HG03139 (cell line): ENCODE data around the gene PCBD2.
"Not testable (repeated sequence)": the region's sequence is repeated elsewhere in the genome, so short reads cannot be mapped to it uniquely, and the experiment has no call there.

Experiments used
- ATAC-seq: cut with Tn5 transposase; IDR thresholded peaks from one replicate; pipeline ENCODE4 v1.9.1; 2021; ENCODE audit not compliant: unreplicated experiment

PCBD2 gene

DNA sequence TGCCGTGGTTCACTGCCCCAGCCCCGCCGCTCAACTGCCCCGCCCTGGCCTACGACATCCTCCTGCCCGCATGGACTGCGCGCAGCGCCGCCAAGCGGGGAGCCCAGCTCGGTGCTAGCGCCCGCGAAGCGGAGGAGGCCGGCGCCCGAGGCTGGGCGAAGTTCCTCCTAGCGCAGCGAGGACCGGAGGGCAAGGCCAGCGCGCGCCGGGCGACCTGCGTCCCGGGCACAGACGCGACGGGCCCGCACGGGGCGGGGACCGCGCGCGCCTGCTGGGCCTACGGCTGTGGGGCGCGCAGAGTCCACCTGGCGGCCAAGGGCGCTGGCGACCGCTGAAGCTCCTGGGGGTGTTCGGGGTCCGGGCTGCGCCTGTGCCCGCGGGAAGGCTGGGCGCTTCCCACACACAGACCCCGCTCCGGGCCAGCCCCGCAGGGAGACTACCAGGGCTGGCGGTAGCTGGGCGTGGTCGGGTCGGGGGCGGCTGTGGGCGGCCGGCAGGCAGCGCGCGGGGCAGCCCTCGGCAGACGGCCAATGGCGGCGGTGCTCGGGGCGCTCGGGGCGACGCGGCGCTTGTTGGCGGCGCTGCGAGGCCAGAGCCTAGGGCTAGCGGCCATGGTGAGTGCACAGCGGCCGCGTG, at the start of gene PCBD2:
TSS of gene PCBD2 (plus strand) at position 522 of the 636 bp plus-strand sequence. CDS start at position 531, 9 bp downstream.
- peak; percentile 79 for ATAC-seq

DNA sequence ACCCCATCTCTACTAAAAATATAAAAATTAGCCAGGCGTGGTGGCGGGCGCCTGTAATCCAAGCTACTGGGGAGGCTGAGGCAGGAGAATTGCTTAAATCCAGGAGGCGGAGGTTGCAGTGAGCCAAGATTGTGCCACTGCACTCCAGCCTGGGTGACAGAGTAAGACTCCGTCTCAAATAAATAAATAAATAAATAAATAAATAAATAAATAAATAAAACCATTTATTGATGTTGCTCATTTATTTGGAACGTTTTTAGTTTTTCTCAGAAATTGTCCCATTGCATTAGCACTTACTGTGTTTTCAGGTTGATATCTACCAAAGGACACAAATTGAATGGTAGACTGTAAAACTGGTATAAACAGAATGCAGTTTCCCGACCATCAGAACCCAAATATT, 48.5 kb upstream of the PCBD2 start:
- ATAC-seq: not testable (repeated sequence)

DNA sequence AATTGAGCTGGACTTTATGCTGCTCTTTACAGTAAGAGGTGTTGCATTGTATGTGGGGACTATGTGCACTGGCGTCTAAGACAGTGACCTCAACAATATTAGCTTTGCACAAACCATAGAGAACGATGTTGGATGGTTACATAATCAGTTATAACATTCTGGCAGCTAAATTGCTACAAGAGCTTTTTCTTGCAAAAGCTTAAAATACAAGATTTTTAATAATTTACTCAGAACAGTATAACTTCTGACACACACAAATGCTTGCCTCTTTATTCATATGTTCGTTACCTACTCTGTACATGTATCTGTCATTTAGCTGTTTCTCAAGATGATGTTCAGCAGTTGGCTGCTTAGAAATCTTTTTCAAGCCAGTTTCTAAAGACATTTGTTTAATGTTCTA, 47.5 kb upstream of the PCBD2 start:
- no peak for ATAC-seq

DNA sequence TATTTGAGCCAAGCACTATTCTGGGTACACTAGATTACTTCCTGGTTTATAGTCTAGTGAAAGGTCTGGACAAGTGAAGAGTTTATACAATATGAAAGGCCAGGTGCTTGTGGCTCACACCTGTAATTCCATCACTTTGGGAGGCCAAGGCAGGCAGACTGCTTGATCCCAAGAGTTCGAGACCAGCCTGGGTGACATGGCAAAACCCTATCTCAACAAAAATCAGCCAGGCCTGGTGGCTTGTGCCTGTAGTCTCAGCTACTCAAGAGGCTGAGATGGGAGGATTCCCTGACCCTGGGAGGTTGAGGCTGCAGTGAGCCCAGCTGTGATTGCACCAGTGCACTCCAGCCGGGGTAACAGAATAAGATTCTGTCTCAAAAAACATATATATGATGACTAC, 40.2 kb upstream of the PCBD2 start:
- no peak for ATAC-seq

DNA sequence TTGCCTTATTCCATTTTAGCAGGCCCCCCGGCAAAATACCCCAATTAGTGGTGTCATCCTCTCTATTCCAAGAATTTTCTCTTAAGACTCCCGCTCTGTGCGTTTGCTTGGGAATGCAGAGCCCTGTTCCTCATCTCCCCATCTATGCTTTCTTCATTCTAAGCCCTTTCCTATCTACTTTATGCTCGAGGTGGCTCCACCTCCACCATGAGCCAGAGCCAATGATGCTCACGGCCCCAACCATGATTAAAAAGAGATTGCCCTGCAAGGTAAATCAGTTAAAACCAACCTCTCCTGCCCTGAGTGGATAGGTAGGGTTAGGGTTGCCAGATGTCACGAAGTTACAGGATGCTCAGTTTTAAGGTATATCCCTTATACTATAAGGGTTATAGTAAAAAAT, 31.4 kb upstream of the PCBD2 start:
- no peak for ATAC-seq

DNA sequence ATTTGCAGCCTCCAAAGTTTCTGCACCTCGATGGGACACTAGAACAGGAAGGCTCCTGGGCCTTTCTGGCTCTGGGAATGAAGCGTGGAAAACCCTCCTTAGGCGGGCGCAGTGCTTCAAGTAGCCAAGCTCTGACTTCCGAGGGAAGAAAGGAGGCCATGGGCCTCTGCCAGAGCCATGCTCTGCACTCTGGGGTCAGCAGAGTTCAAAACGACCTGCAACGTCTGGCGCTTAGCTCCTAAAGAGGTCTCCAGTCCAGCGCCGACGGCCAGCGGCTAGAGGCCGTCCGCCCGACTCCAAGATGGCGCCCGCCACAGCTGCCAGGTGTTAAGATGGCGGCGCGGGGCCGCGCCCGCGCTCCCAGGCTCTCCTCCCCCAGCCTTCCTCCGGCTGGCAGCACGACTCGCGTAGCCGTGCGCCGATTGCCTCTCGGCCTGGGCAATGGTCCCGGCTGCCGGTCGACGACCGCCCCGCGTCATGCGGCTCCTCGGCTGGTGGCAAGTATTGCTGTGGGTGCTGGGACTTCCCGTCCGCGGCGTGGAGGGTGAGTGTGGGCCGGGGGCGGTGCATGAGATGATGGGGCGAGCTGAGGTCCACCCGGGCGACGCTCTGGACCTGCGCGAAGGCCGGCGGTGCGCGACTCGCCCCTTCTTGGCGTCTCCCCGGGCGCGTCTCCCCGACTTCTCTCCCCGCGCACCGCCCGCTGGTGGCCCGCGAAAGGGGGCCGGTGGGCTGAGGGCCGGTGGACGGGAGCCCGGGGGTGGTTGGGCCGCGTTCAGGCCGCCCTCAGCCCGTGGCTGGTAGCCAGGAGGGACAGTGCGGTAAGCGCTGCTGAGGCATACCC, 30.7 kb upstream of the PCBD2 start, which contains the start of gene TXNDC15:
TSS of gene TXNDC15 (plus strand) at position 385 of the 844 bp plus-strand sequence. CDS start at position 442, 57 bp downstream.
- peak; percentile 81 for ATAC-seq

DNA sequence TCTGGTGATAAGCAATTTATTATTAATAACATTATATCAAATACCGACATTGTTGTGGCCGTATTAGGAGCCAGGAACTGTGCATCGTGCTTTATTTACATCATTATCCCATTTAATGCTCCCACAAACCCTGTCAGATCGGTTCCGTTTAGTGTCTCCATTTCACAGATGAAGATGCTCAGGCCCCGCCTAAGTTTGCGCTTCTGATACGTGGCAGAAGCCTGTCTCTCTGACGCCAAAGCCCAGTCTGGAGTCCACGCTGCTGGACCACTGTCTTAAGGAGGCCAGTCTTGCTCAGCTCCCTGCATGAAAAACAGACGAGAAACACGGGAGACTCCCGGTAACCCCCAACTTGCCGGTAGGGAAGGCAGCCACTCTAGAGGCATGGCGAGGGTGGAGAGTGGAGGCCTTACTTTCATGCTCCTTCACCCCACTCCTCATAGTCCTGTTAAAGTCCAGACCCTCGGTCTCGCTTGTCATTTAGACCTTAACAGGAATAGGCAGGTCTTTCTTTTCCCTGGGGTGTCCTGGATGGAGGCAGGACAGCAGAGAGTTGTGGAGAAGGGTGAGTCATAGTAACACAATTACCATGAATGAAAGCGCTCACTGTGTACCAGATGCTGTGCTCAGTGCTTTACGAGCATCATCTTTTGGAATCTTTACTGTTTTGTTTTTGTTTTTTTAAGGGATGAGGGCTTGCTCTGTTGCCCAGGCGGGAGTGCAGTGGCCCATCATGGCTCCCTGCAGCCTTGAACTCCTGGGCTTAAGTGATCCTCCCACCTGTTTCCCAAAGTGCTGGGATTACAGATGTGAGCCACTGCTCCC, 29.9 kb upstream of the PCBD2 start:
- ATAC-seq: no peak

DNA sequence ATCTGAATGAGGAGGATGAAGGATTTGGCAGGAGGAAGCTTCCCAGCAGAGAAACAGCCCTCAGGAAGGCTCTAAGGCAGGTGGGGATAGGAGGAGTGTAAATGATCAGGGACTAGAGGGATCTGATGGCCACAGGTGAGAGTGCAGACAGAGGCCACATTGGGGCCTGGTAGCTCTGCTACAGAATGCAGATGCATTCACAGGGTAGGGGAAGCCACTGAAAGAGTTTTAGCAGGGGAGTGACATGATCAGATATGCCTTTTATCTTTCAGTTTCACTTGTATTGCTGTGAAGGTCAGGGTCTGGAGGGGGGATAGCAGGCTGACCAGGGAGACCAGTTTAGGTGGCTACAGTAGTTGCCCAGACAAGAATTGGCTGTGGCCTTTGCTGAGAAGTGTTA, 27.8 kb upstream of the PCBD2 start:
- ATAC-seq: no peak

DNA sequence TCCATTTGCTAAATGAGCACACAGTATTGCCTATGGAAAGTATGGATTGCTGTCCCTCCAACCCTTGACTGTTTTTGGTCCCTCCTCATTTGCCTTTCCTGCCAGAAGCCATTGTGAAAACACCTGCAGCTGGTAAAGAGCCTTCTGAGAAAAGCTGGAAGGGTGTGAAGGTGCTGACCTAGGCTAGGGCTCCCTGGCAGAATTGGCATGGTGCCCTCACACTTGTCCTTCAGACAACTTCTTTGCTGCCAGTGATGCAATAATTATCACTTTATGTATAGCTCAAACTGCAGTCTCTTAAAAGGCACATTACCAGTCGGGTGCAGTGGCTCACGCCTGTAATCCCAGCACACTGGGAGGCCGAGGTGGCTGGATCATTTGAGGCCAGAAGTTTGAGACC, 26.5 kb upstream of the PCBD2 start:
- no peak for ATAC-seq

DNA sequence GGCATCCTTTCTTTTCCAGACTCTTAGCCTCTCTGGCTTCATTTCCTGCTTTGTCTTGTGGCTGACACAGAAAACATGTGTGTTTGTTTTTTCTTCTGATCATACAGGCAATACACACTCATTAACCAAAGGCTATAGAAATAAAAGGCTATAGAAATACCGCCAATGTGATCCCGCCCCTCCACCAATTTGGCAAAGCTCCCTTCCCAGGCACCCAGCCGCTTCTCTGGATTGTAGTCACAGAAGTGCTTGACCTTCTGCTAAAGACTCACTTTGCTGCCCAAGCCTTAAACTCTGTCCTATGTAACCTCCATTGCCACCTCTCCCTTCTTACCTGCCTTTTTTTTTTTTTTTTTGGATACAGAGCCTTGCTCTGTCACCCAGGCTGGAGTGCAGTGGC, 25.5 kb upstream of the PCBD2 start:
- no peak for ATAC-seq

DNA sequence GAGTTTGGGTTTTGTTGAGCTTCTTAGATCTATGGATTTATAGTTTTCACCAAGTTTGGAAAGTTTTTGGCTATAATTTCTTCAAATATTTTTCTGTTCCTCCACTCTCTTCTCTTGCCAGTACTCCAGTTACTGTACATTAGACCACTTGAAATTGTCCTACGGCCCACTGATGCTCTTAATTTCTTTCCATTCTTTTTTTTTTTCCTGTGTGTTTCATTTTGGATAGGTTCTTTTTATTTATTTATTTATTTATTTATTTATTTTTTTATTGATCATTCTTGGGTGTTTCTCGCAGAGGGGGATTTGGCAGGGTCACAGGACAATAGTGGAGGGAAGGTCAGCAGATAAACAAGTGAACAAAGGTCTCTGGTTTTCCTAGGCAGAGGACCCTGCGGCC, 24.0 kb upstream of the PCBD2 start:
- ATAC-seq: not testable (repeated sequence)

DNA sequence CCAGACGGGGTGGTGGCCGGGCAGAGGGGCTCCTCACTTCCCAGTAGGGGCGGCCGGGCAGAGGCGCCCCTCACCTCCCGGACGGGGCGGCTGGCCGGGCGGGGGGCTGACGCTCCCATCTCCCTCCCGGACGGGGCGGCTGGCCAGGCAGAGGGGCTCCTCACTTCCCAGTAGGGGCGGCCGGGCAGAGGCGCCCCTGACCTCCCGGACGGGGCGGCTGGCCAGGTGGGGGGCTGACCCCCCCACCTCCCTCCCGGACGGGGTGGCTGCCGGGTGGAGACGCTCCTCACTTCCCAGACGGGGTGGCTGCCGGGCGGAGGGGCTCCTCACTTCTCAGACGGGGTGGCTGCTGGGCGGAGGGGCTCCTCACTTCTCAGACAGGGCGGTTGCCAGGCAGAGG, 23.2 kb upstream of the PCBD2 start:
- ATAC-seq: not testable (repeated sequence)

DNA sequence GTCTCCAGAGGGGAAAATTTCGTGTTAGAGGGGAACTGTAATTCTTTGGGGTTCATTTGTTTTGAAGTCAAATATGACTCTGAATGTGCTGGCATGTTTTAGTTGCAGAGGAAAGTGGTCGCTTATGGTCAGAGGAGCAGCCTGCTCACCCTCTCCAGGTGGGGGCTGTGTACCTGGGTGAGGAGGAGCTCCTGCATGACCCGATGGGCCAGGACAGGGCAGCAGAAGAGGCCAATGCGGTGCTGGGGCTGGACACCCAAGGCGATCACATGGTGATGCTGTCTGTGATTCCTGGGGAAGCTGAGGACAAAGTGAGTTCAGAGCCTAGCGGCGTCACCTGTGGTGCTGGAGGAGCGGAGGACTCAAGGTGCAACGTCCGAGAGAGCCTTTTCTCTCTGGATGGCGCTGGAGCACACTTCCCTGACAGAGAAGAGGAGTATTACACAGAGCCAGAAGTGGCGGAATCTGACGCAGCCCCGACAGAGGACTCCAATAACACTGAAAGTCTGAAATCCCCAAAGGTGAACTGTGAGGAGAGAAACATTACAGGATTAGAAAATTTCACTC, 17.3 kb upstream of the PCBD2 start:
- no peak for ATAC-seq

DNA sequence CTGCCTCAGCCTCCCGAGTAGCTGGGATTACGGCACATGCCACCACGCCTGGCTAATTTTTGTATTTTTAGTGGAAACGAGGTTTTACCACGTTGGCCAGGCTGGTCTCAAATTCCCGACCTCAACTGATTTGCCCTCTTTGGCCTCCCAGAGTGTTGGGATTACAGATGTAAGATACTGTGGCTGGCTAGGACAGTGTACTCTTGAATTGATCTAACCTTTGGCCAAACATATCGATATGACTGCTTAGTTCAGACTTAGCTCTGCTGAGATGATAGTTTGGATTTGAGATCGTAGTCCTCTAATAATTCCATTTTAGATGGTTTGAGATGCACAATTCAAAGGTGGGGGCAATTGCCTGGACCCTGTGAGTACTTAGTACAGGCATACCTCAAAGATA, 15.6 kb upstream of the PCBD2 start:
- ATAC-seq: no peak

DNA sequence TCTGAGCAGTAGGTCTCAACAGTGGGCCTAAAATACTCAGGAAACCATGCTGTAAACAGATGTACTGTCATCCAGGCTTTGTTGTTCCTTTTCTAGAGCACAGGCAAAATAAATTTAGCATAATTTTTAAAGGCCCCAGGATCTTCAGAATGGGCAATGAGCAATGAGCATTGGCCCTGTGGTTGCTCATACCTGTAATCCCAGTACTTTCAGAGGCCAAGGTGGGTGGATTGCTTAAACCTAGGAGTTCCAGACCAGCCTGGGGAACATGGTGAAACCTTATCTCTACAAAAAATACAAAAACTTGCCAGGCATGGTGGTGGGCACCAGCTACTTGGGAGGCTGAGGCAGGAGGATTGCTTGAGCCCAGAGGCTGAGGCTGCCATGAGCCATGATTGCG, 13.5 kb upstream of the PCBD2 start:
- no peak for ATAC-seq

DNA sequence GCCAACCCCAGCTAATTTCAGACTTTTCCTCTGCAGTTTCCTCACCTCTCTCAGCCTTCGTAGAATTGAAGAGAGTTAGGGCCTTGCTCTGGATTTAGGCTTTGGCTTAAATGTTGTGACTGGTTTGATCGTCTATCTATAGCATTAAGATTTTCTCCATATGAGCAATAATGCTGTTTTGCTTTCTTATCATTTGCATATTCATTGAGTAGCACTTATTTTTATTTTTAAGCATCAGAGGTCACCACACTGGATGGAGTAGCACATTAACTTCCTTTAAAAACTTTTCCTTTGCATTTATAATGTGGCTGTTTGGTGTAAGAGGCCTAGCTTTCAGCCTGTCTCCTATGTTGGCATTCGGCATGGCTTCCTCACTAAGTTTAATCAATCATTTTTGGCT, 12.6 kb upstream of the PCBD2 start:
- ATAC-seq: no peak

DNA sequence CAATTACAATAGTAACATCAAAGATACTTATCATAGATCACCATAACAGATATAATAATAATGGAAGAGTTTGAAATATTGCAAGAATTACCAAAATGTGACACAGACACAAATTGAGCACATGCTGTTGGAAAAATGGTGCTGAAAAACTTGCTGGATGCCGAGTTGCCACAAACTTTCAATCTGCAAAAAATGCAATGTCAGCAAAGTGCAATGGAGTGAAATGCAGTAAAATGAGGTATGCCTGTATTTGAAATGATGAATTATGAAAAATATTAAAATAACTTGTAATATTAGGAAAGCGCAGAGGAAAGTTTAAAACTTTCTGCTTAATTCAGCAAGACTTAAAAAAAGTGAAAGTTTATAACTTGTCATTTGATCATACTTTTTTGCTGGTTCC, 12.0 kb upstream of the PCBD2 start:
- no peak for ATAC-seq

DNA sequence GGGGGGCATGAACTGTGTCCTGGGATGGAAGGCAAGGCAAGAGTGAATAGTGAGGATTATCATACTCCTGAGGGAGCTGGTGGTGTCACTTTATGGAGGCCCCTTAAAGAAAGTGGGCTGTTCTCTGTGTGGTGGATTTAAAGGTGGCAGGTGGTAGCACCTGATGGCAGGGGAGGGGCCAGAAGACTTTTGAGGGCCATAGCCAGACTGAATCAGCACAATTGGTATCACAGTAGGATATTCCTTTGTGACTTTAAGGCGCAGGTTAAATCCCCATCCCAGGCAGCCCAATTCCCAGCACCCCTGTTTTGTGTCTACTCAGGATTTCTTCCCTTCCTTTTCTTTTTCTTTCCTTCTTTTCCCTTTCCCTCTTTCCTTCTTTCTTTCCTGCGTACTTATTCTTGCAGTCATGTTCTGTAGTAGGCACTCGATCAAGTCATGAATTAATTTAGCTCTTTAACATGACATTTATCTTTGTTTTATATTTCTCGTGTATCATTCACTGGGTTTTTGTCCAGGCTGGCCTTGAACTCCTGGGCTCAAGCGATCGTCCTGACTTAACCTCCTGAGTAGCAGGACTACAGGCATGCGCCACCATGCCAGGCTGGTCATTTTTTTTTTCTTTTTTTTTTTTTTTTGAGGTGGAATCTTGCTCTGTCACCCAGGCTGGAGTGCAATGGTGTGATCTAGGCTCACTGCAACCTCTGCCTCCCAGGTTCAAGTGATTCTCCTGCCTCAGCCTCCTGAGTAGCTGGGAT, 11.0 kb upstream of the PCBD2 start:
- no peak for ATAC-seq

DNA sequence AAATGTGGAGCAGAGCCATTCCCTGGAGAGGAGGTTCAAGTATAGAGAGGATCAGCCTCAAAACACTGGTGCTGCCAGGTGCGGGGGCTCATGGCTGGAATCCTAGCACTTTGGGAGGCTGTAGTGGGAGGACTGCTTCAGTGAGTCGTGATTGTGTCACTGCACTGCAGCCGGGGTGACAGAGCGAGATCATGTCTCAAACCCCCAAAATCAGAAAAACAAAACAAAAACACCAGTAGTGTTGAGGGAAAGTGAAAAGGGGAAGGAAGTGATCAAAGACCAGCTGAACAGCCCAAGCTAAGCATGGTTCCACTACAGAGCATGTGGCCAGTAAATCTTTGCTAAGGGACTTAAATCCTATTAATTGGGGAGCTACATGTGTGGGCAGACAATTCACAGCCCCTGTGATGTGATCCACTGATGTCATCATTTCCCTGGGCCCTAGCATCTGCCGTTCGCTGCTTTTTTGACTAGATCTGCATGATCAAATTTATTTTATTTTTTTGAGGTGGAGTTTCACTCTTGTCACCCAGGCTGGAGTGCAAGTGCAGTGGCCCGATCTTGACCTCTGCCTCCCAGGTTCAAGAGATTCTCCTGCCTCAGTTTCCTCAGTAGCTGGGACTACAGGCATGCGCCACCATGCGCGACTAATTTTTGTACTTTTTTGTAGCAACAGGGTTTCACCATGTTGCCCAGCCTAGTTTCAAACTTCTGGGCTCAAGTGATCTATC, 2.7 kb upstream of the PCBD2 start:
- ATAC-seq: no peak
